WTC11 (cell line): ENCODE measurements around the gene EPM2AIP1. TPM values are rescaled to one million over a fixed set of nuclear protein-coding genes. Genes with fewer than 3 reads are reported as not detected.

Experiments used
- ATAC-seq: fragments of 200-7000 bp; cut with Tn5 transposase; 2 replicates; pipeline ENCODE4 v1.10.0; 2021; ENCODE audit warnings: mild to moderate bottlenecking, moderate library complexity
- CTCF ChIA-PET: fragments of 300-600 bp; sonication (Branson Sonifier 250); formaldehyde crosslinking; loops from one replicate; lab custom pipeline; 2021; ENCODE audit warnings: antibody characterized with exemption; lab: Charles Lee
- POLR2A ChIA-PET: fragments of 350-600 bp; sonication (Branson Sonifier 250); formaldehyde crosslinking; loops from one replicate; lab custom pipeline; 2021; ENCODE audit warnings: antibody characterized with exemption; lab: Charles Lee
- DNase-seq: peaks from one replicate; pipeline ENCODE4 v3.0.0; 2021; ENCODE audit warnings: low spot score
- H3K27ac Mint-ChIP-seq: 2 replicates; pipeline ENCODE4 v1.8.0; 2021; ENCODE audit warnings: mixed read lengths
- H3K27me3 Mint-ChIP-seq: 2 replicates; pipeline ENCODE4 v1.8.0; 2021; ENCODE audit warnings: low read depth, mild to moderate bottlenecking, moderate library complexity, mixed read lengths
- H3K36me3 Mint-ChIP-seq: 2 replicates; pipeline ENCODE4 v1.8.0; 2021; ENCODE audit warnings: mixed read lengths
- H3K4me1 Mint-ChIP-seq: 2 replicates; pipeline ENCODE4 v1.8.0; 2022; ENCODE audit warnings: mixed read lengths
- H3K4me3 Mint-ChIP-seq: 2 replicates; pipeline ENCODE4 v1.8.0; 2021; ENCODE audit warnings: mild to moderate bottlenecking, moderate library complexity, mixed read lengths
- H3K9me3 Mint-ChIP-seq: 2 replicates; pipeline ENCODE4 v1.8.0; 2021; ENCODE audit warnings: mixed read lengths
- AFF4 ChIP-seq: sonication (generic); formaldehyde crosslinking; IDR thresholded peaks from 2 replicates; pipeline ENCODE4 v1.8.1; 2023; ENCODE audit warnings: mild to moderate bottlenecking, missing genetic modification reagents, borderline replicate concordance
- ATF1 ChIP-seq: sonication (generic); formaldehyde crosslinking; IDR thresholded peaks from 2 replicates; pipeline ENCODE4 v1.8.1; 2023; ENCODE audit warnings: mild to moderate bottlenecking, moderate library complexity, missing genetic modification reagents
- ATF3 ChIP-seq: sonication (generic); formaldehyde crosslinking; conservative IDR thresholded peaks from 2 replicates; pipeline ENCODE4 v1.8.1; 2022; ENCODE audit warnings: mild to moderate bottlenecking, missing genetic modification reagents
- CREM ChIP-seq: sonication (generic); formaldehyde crosslinking; IDR thresholded peaks from 2 replicates; pipeline ENCODE4 v1.8.1; 2022; ENCODE audit warnings: mild to moderate bottlenecking, missing genetic modification reagents, moderate library complexity
- FOXK1 ChIP-seq: sonication (generic); formaldehyde crosslinking; IDR thresholded peaks from 2 replicates; pipeline ENCODE4 v1.8.0; 2022; ENCODE audit warnings: mild to moderate bottlenecking, moderate library complexity, missing genetic modification reagents
- GTF2I ChIP-seq: fragments of 250-450 bp; sonication (Bioruptor Pico); conservative IDR thresholded peaks from 2 replicates; pipeline ENCODE4 v1.4.0; 2021; ENCODE audit warnings: mild to moderate bottlenecking
- HMGXB4 ChIP-seq: sonication (generic); formaldehyde crosslinking; IDR thresholded peaks from 2 replicates; pipeline ENCODE4 v1.8.1; 2023; ENCODE audit warnings: mild to moderate bottlenecking, moderate library complexity, missing genetic modification reagents
- MXD4 ChIP-seq: fragments of 250-450 bp; sonication (Bioruptor Pico); IDR thresholded peaks from 2 replicates; pipeline ENCODE4 v1.8.0; 2021; ENCODE audit warnings: mild to moderate bottlenecking, moderate library complexity, borderline replicate concordance
- MYBL2 ChIP-seq: sonication (generic); formaldehyde crosslinking; IDR thresholded peaks from 2 replicates; pipeline ENCODE4 v1.8.1; 2023; ENCODE audit warnings: mild to moderate bottlenecking, moderate library complexity, missing genetic modification reagents
- PRDM15 ChIP-seq: sonication (generic); formaldehyde crosslinking; IDR thresholded peaks from 2 replicates; pipeline ENCODE4 v1.8.0; 2022; ENCODE audit warnings: missing genetic modification reagents
- PREB ChIP-seq: sonication (generic); formaldehyde crosslinking; IDR thresholded peaks from 2 replicates; pipeline ENCODE4 v1.8.1; 2022; ENCODE audit warnings: mild to moderate bottlenecking, missing genetic modification reagents, moderate library complexity, borderline replicate concordance
- PRRX2 ChIP-seq: fragments of 250-450 bp; sonication (Bioruptor Pico); IDR thresholded peaks from 2 replicates; pipeline ENCODE4 v1.8.0; 2021; ENCODE audit warnings: mild to moderate bottlenecking
- SOX15 ChIP-seq: fragments of 250-450 bp; sonication (Bioruptor Pico); IDR thresholded peaks from 2 replicates; pipeline ENCODE4 v1.9.0; 2021; ENCODE audit warnings: mild to moderate bottlenecking
- USF1 ChIP-seq: sonication (generic); formaldehyde crosslinking; IDR thresholded peaks from 2 replicates; pipeline ENCODE4 v1.8.0; 2022; ENCODE audit warnings: mild to moderate bottlenecking, missing genetic modification reagents
- ZBTB21 ChIP-seq: sonication (generic); formaldehyde crosslinking; IDR thresholded peaks from 2 replicates; pipeline ENCODE4 v1.8.1; 2023; ENCODE audit warnings: mild to moderate bottlenecking, missing genetic modification reagents, borderline replicate concordance
- ZNF317 ChIP-seq: sonication (generic); formaldehyde crosslinking; IDR thresholded peaks from 2 replicates; pipeline ENCODE4 v1.8.1; 2023; ENCODE audit warnings: low read depth, mild to moderate bottlenecking, moderate library complexity, missing genetic modification reagents, borderline replicate concordance
- ZNF425 ChIP-seq: fragments of 250-450 bp; sonication (Bioruptor Pico); conservative IDR thresholded peaks from 2 replicates; pipeline ENCODE4 v1.9.0; 2021; ENCODE audit warnings: mild to moderate bottlenecking
- total RNA-seq: library from RNA; stranded (reverse); gene quantifications from 3 replicates; pipeline ENCODE4 v1.2.3, GENCODE V29; 2021

The EPM2AIP1 gene
- total RNA-seq, 1 experiment from 2014 or later, result 11.0 TPM

GRCh38 chr3:36989568-36989967 is 3.4 kb downstream of the EPM2AIP1 start:
- ChIA-PET CTCF (interaction anchor here (0.9 to 5.5 kb wide), 3 partner anchors 16 to 85 kb away, joined by 4 to 63 read pairs (median 10); no protein-coding TSS in a partner anchor), POLR2A (interaction anchor here (1.4 kb wide), 1 partner anchor 45 kb away, joined by 4 read pairs; the partner anchor contains the start of gene TRANK1)
- H3K9me3 Mint-ChIP-seq, result no peaks in the 10 kb centered on the region
- H3K36me3 Mint-ChIP-seq, result peaks cover 30% of the 10 kb centered on the region
- H3K4me1 Mint-ChIP-seq, result peaks cover 37% of the 10 kb centered on the region
- no peak for TF ChIP-seq FOXK1 (CRISPR knock-in tag)
- no peak for TF ChIP-seq ZNF317 (CRISPR knock-in tag)
- no peak for TF ChIP-seq GTF2I (CRISPR knock-in tag)
- TF ChIP-seq USF1 (CRISPR knock-in tag), result no peak
- no peak for TF ChIP-seq SOX15 (CRISPR knock-in tag)
- no peak for TF ChIP-seq PREB (CRISPR knock-in tag)
- TF ChIP-seq CREM (CRISPR knock-in tag), result no peak
- TF ChIP-seq AFF4 (CRISPR knock-in tag), result no peak
- no peak for TF ChIP-seq PRRX2 (CRISPR knock-in tag)
- no peak for TF ChIP-seq ATF3
- no peak for TF ChIP-seq HMGXB4 (CRISPR knock-in tag)
- no peak for TF ChIP-seq MYBL2
- ATAC-seq, result no peak
- H3K4me3 Mint-ChIP-seq, result no peak overlapping the region; the same call in 1 of the 2 replicates
- H3K27ac Mint-ChIP-seq, result no peak overlapping the region
- H3K27me3 Mint-ChIP-seq, result no peaks in the 10 kb centered on the region
- DNase-seq, result no peak

- ChIA-PET POLR2A (interaction anchor here (0.6 to 1.4 kb wide), 2 partner anchors 33 to 44 kb away, joined by 4 read pairs; partner anchors contain the start of gene TRANK1), CTCF (interaction anchor here (0.6 to 5.5 kb wide), 5 partner anchors 15 to 422 kb away, joined by 3 to 63 read pairs (median 5); no protein-coding TSS in a partner anchor)
- no peaks in the 10 kb centered on the region for H3K9me3 Mint-ChIP-seq
- no peak overlapping the region; the same call in 1 of the 2 replicates for H3K4me3 Mint-ChIP-seq
- DNase-seq (no peak), ATAC-seq (no peak)
- no peak overlapping the region for H3K27ac Mint-ChIP-seq
- H3K4me1 Mint-ChIP-seq, result peaks cover 37% of the 10 kb centered on the region
- H3K36me3 Mint-ChIP-seq, result peaks cover 35% of the 10 kb centered on the region
- TF ChIP-seq ATF1 (CRISPR knock-in tag) (no peak), GTF2I (CRISPR knock-in tag) (no peak)
- H3K27me3 Mint-ChIP-seq, result no peaks in the 10 kb centered on the region
These were observed 3.9 kb downstream of the EPM2AIP1 start for GRCh38 chr3:36989005-36989404.

GRCh38 chr3:36988356-36988755 is 4.6 kb downstream of the EPM2AIP1 start:
- Mint-ChIP-seq H3K4me1 (peaks cover 37% of the 10 kb centered on the region), H3K36me3 (peaks cover 41% of the 10 kb centered on the region), H3K9me3 (no peaks in the 10 kb centered on the region), H3K27me3 (no peaks in the 10 kb centered on the region), H3K4me3 (peak overlapping the region; percentile 12; the same call in 1 of the 2 replicates), H3K27ac (no peak overlapping the region; the same call in 1 of the 2 replicates)
- DNase-seq (no peak), ATAC-seq (no peak)
- ChIA-PET CTCF (interaction anchor here (5.5 kb wide), 1 partner anchor 30 kb away, joined by 63 read pairs; no protein-coding TSS in a partner anchor), POLR2A (interaction anchor here (1.4 kb wide), 1 partner anchor 44 kb away, joined by 4 read pairs; the partner anchor contains the start of gene TRANK1)
- no peak for TF ChIP-seq ZBTB21 (CRISPR knock-in tag)
- no peak for TF ChIP-seq PRDM15
- no peak for TF ChIP-seq MXD4 (CRISPR knock-in tag)
- TF ChIP-seq ZNF425 (CRISPR knock-in tag), result no peak
